Natural killer cell treated with Interleukin-12 subunit alpha and Interleukin-12 subunit beta and Interleukin-15 and Interleukin-18, amount 100 ng/mL, for 72 hours (primary cell): ENCODE data around the gene SRSF9. TPM values are rescaled to one million over a fixed set of nuclear protein-coding genes. Genes with fewer than 3 reads are reported as not detected.

Source experiments
- ATAC-seq, 2 donors: fragments of 150-1000 bp; cut with Tn5 transposase in 1 of 2; sonication (Bioruptor Pico), chemical (Tn5 transposase) in 1 of 2; 2 replicates each; pipeline ENCODE4 v1.10.0; 2021
- DNase-seq: peaks from one replicate; pipeline ENCODE4 v3.0.0; 2022; ENCODE audit warnings: low spot score
- H3K27ac Mint-ChIP-seq, 2 donors: 1 replicate in 1 of 2; 2 replicates in 1 of 2; pipeline ENCODE4 v1.8.0; 2022; ENCODE audit warnings: mixed read lengths in 2 of 2, mild to moderate bottlenecking in 1 of 2, moderate library complexity in 1 of 2
- H3K27me3 Mint-ChIP-seq, 2 donors: 1 replicate in 1 of 2; 2 replicates in 1 of 2; pipeline ENCODE4 v1.8.0; 2022; ENCODE audit warnings: mixed read lengths in 2 of 2
- H3K36me3 Mint-ChIP-seq: one replicate; pipeline ENCODE4 v1.8.0; 2022; ENCODE audit warnings: mixed read lengths
- H3K4me1 Mint-ChIP-seq, 2 donors: 1 replicate in 1 of 2; 2 replicates in 1 of 2; pipeline ENCODE4 v1.8.0; 2022; ENCODE audit warnings: low read depth in 2 of 2, mixed read lengths in 2 of 2, mild to moderate bottlenecking in 1 of 2
- H3K4me3 Mint-ChIP-seq: one replicate; pipeline ENCODE4 v1.8.0; 2022; ENCODE audit warnings: mixed read lengths
- H3K9me3 Mint-ChIP-seq: 2 replicates; pipeline ENCODE4 v1.8.0; 2022; ENCODE audit warnings: mixed read lengths
- total RNA-seq, 2 donors: library from RNA; stranded (reverse); gene quantifications; one replicate each; pipeline ENCODE4 v1.2.3, GENCODE V29; 2022

Gene SRSF9
- total RNA-seq, 2 donors from 2014 or later = 246 to 331 TPM

DNA sequence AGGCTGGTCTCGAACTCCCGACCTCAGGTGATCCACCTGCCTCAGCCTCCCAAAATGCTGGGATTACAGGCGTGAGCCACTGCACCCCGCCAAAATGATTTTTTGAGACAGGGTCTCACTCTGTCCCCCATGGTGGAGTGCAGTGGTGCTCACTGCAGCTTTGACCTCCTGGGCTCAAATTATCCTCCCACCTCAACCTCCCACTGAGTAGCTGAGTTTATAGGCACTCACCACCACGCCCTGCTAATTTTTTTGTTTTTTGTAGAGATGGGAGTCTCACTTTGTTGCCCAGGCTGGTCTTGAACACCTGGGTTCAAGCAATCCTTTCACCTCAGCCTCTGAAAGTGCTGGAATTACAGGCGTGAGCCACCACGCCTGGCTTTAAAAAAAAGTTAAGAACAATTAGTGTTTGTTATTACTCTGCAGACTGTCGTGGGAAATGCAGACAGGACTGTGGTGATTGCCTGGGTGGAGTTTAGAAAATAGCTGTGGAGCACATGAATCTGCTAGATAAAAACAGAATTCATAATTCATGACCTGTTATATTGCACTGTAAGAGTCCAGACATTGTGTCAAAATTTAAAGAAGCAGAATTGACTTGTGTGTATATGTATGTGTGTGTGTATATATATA lies 40.8 kb downstream of the SRSF9 start:
- H3K27ac Mint-ChIP-seq = no peak overlapping the region
- H3K4me3 Mint-ChIP-seq = no peak overlapping the region
- H3K27me3 Mint-ChIP-seq = peaks cover 2 to 7% of the 10 kb centered on the region in 2 donors
- DNase-seq (no peak), ATAC-seq (no peak)
- H3K9me3 Mint-ChIP-seq = no peaks in the 10 kb centered on the region
- peaks cover 0 to 6% of the 10 kb centered on the region in 2 donors for H3K4me1 Mint-ChIP-seq
- no peaks in the 10 kb centered on the region for H3K36me3 Mint-ChIP-seq

DNA sequence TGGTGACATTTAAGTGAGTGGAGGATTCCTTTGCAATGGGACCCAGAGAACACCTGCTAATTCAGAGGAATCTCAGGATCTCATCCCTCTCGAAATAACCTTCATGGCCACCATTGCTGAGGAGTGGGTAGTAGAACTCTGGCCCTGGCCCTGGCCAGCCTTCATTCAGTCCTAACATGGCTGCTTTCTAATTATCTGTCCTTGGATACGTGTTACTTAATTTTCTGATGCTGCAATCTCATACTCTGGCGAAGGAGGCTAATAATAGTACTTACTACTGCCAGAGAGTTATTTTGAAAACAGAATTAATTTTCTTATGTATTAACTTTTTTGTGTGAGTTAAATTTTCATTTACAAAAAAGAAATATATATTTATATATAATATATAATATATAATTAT lies 43.8 kb downstream of the SRSF9 start:
- H3K9me3 Mint-ChIP-seq = no peaks in the 10 kb centered on the region
- no peak for ATAC-seq
- H3K4me3 Mint-ChIP-seq = no peak overlapping the region
- peaks cover 0 to 3% of the 10 kb centered on the region in 2 donors for H3K4me1 Mint-ChIP-seq
- no peaks in the 10 kb centered on the region for H3K36me3 Mint-ChIP-seq
- no peak for DNase-seq
- H3K27ac Mint-ChIP-seq = no peak overlapping the region
- peaks cover 5 to 7% of the 10 kb centered on the region in 2 donors for H3K27me3 Mint-ChIP-seq

- DNase-seq (no peak), ATAC-seq (no peak)
- H3K4me3 Mint-ChIP-seq = no peak overlapping the region
- no peaks in the 10 kb centered on the region for H3K9me3 Mint-ChIP-seq
- H3K27ac Mint-ChIP-seq = no peak overlapping the region
- H3K36me3 Mint-ChIP-seq = no peaks in the 10 kb centered on the region
- peaks cover 0 to 4% of the 10 kb centered on the region in 2 donors for H3K27me3 Mint-ChIP-seq
- no peaks in the 10 kb centered on the region for H3K4me1 Mint-ChIP-seq
Observed at GRCh38 chr12:120422892-120423456, 46.6 kb downstream of the SRSF9 start.

GRCh38 chr12:120421701-120422100 lies 47.8 kb downstream of the SRSF9 start:
- no peak overlapping the region for H3K27ac Mint-ChIP-seq
- H3K4me1 Mint-ChIP-seq = no peaks in the 10 kb centered on the region
- DNase-seq (no peak), ATAC-seq (no peak)
- no peaks in the 10 kb centered on the region for H3K9me3 Mint-ChIP-seq
- no peak overlapping the region for H3K4me3 Mint-ChIP-seq
- H3K27me3 Mint-ChIP-seq = peaks cover 0 to 6% of the 10 kb centered on the region in 2 donors
- no peaks in the 10 kb centered on the region for H3K36me3 Mint-ChIP-seq

- peaks cover 0 to 6% of the 10 kb centered on the region in 2 donors for H3K27me3 Mint-ChIP-seq
- H3K4me1 Mint-ChIP-seq = no peaks in the 10 kb centered on the region
- no peaks in the 10 kb centered on the region for H3K36me3 Mint-ChIP-seq
- ATAC-seq (no peak), DNase-seq (no peak)
- H3K27ac Mint-ChIP-seq = no peak overlapping the region
- H3K9me3 Mint-ChIP-seq = no peaks in the 10 kb centered on the region
- no peak overlapping the region for H3K4me3 Mint-ChIP-seq
Observed at GRCh38 chr12:120417917-120418580, 51.5 kb downstream of the SRSF9 start.

DNA sequence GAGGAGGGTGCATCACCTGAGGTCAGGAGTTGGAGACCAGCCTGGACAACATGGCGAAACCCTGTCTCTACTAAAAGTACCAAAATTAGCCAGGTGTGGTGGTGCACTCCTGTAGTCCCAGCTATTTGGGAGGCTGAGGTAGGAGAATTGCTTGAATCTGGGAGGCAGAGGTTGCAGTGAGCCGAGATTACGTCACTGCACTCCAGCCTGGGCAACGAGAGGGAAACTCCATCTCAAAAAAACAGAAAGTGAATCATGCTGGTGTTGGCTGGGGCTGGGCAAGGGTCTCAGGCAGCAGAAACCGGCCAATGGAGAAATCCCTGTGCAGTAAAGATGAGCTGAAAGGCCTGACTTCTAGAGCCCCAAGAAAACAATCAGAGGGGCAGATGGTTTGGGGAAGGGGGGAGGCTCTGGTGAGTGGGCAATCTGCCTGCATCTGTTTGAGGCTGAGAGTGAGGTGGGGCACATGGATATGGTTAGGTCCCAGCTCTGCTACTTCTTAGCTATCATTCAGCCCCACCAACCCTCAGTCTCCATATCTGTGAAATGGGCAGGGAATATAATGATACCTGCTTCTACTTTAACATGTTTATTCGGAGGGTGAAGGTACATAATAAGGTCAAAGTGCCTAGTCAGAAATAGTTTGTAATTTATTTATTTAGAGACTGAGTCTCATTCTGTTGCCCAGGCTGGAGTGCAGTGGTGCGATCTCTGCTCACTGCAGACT lies 52.9 kb downstream of the SRSF9 start:
- no peaks in the 10 kb centered on the region for H3K36me3 Mint-ChIP-seq
- DNase-seq = no peak
- no peaks in the 10 kb centered on the region for H3K4me1 Mint-ChIP-seq
- H3K27me3 Mint-ChIP-seq = peaks cover 6 to 7% of the 10 kb centered on the region in 2 donors
- H3K9me3 Mint-ChIP-seq = no peaks in the 10 kb centered on the region
- H3K27ac Mint-ChIP-seq = no peak overlapping the region
- H3K4me3 Mint-ChIP-seq = no peak overlapping the region
- ATAC-seq = no peak

DNA sequence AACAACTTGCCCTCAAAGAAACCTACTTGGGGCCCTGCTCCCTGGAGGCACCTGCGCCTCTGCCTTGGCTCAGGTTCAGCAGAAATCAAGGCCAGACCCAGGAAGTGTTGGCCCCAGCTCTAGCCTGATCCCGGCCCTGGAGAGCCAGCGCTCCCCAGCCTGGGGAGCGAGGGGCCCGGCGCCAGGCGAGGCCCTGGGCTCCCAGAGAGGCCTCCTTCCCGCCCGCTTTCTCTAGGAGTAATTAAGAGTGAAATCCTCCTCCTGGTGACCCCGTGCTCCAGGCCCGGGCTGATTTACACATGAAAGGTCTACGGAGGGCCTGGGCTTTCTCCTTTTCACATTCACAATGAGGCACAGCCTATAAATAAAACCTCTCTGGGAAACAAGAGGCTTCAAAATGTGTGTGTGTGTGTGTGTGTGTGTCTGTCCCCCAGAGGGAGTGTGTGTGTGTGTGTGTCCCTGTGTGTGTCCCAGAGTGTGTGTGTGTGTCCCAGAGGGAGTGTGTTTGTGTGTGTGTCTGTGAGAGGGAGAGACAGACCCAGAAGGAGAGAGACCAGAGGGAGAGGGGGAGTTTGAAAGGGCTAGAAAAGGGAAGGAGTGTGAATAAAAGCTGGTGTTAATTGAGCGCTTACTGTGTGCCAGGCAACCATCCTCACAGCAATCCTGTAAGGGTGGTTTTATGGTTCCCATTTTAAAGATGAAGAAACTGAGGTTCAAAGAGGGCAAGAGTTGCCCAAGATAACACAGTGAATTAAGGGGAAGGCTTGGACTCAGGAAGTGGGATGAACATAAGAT lies 55.5 kb downstream of the SRSF9 start:
- Mint-ChIP-seq H3K27ac (no peak overlapping the region), H3K4me1 (no peaks in the 10 kb centered on the region), H3K27me3 (peaks cover 5 to 7% of the 10 kb centered on the region in 2 donors), H3K9me3 (no peaks in the 10 kb centered on the region), H3K36me3 (no peaks in the 10 kb centered on the region), H3K4me3 (no peak overlapping the region)
- ATAC-seq = no peak
- DNase-seq = no peak

- H3K4me3 Mint-ChIP-seq = no peak overlapping the region
- H3K27me3 Mint-ChIP-seq = peaks cover 4 to 7% of the 10 kb centered on the region in 2 donors
- ATAC-seq = no peak
- H3K4me1 Mint-ChIP-seq = no peaks in the 10 kb centered on the region
- no peaks in the 10 kb centered on the region for H3K36me3 Mint-ChIP-seq
- H3K27ac Mint-ChIP-seq = no peak overlapping the region
- DNase-seq = no peak
- no peaks in the 10 kb centered on the region for H3K9me3 Mint-ChIP-seq
Observed at GRCh38 chr12:120412421-120412820, 57.1 kb downstream of the SRSF9 start.

Other genes with a start within 250 kb of the SRSF9 start
- gene PXN, start 204.0 kb downstream of the SRSF9 start, total RNA-seq = 100 to 1,000 TPM; 133 to 160 TPM
- gene RNU4-2, start 177.8 kb downstream of the SRSF9 start, total RNA-seq = 1,000 to 10,000 TPM; 6,345 to 8,722 TPM
- gene RNU4-1, start 176.5 kb downstream of the SRSF9 start, total RNA-seq = 1,000 to 10,000 TPM; 1,386 to 2,161 TPM
- gene SIRT4, start 167.4 kb downstream of the SRSF9 start, total RNA-seq = 1 to 10 TPM; 2.4 to 2.6 TPM
- gene PLA2G1B, start 142.0 kb downstream of the SRSF9 start, total RNA-seq = not detected
- gene MSI1, start 100.6 kb downstream of the SRSF9 start, total RNA-seq = not detected
- 100 to 1,000 TPM; 320 to 343 TPM for gene COX6A1, start 31.6 kb downstream of the SRSF9 start, total RNA-seq
- 10 to 100 TPM; 28.9 to 36.2 TPM for gene TRIAP1, start 23.4 kb downstream of the SRSF9 start, total RNA-seq
- gene GATC, start 23.3 kb downstream of the SRSF9 start, total RNA-seq = 10 to 100 TPM; 28.2 to 31.8 TPM
- gene DYNLL1, start 26.4 kb upstream of the SRSF9 start, total RNA-seq = 100 to 1,000 TPM; 207 to 267 TPM
- 10 to 100 TPM; 27.5 to 27.9 TPM for gene COQ5, start 59.4 kb upstream of the SRSF9 start, total RNA-seq
- 100 to 1,000 TPM; 241 to 279 TPM for gene RNF10, start 64.6 kb upstream of the SRSF9 start, total RNA-seq
- gene POP5, start 111.7 kb upstream of the SRSF9 start, total RNA-seq = 10 to 100 TPM; 51.2 to 69.4 TPM
- gene CABP1, start 170.9 kb upstream of the SRSF9 start, total RNA-seq = under 1 TPM in 1 of 2 donors, not detected in 1; 0.24 TPM
- 100 to 1,000 TPM; 115 to 158 TPM for gene MLEC, start 217.4 kb upstream of the SRSF9 start, total RNA-seq
- 10 to 100 TPM; 15.6 to 28.1 TPM for gene UNC119B, start 240.7 kb upstream of the SRSF9 start, total RNA-seq